GM21528 (cell line): ENCODE measurements around the gene HIPK1.

Source experiments
- ATAC-seq: cut with Tn5 transposase; IDR thresholded peaks from one replicate; pipeline ENCODE4 v1.9.1; 2021; ENCODE audit warnings: mild to moderate bottlenecking, moderate library complexity; ENCODE audit not compliant: unreplicated experiment, low FRiP score

HIPK1 gene

GRCh38 chr1:113928941-113929749 lies at the start of gene HIPK1:
TSS of gene HIPK1 (plus strand) at chr1:113929324.
- peak; percentile 74 for ATAC-seq

- no peak for ATAC-seq
Measured at GRCh38 chr1:113879739-113880038, 49.4 kb upstream of the HIPK1 start.

GRCh38 chr1:113881661-113882060 lies 47.5 kb upstream of the HIPK1 start:
- no peak for ATAC-seq

GRCh38 chr1:113886417-113887401 lies 42.4 kb upstream of the HIPK1 start:
- no peak for ATAC-seq

GRCh38 chr1:113887402-113888175 lies 41.5 kb upstream of the HIPK1 start, which contains the start of gene BCL2L15:
TSS of gene BCL2L15 (minus strand) at chr1:113887581. CDS start at chr1:113887375, 206 bp downstream.
- ATAC-seq, result no peak

- ATAC-seq, result no peak
Measured at GRCh38 chr1:113890816-113891215, 38.3 kb upstream of the HIPK1 start.

GRCh38 chr1:113891631-113892220 lies 37.4 kb upstream of the HIPK1 start:
- no peak for ATAC-seq

GRCh38 chr1:113893267-113893666 lies 35.9 kb upstream of the HIPK1 start:
- no peak for ATAC-seq

GRCh38 chr1:113895098-113895497 lies 34.0 kb upstream of the HIPK1 start:
- ATAC-seq, result no peak

DNA sequence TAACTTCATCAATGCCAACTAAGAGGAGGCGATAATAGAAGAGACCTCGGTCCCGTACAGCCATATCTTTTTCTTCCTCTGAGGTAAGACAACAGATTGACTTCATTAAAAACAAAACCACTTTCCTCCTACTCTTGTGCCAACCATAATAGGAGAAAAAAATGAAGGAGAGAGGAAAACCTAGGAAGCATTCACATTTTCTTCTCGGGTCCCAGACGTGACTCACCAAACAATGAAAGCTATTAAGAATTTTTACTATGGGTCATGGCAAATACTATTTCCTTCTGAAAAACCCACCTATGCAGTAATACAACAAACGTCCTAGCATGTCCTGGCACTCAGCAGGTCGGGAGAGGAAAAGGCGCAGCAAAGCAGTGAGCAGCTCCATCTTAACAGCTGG lies 33.2 kb upstream of the HIPK1 start:
- no peak for ATAC-seq

GRCh38 chr1:113898241-113898814 lies 30.8 kb upstream of the HIPK1 start:
- ATAC-seq, result no peak

DNA sequence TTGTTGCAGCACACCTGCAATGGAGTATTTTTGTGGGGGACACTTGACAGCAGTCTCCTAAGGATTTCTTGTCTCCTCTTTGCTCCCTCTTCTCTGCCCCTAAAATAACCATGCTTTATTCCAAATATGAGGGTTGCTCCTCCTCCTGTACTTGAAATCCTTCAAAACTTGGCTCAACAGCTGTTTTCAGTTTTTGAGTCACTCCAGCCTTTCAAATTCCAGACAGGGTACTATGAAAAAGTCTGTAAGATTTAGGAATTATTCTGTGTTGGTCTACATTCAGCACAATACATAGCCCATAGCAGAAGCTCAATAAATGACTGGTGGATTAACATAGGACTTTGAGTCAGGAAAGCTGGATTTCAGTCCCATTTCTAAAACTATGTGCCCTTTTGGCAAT lies 30.0 kb upstream of the HIPK1 start:
- no peak for ATAC-seq

DNA sequence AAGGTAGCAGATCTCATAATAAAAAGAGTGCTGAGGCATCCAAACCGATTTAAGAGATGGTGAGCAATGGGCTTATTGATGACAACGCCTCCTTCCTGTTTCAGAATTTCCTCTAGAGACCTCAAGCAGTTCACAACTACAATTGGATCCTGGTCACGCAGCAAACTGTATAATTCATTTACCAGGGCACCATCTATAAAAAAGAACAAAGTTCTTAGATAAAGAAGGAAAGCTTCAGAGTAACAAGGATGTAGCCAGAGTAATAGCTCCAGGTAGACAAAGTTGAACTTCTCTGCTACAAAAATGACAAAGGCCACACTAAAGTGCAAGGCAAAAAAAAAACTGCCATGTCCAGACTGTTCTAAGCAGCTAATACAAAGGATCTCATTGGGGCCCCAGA lies 27.9 kb upstream of the HIPK1 start:
- ATAC-seq, result no peak

- no peak for ATAC-seq
Measured at GRCh38 chr1:113903501-113904292, 25.4 kb upstream of the HIPK1 start.

DNA sequence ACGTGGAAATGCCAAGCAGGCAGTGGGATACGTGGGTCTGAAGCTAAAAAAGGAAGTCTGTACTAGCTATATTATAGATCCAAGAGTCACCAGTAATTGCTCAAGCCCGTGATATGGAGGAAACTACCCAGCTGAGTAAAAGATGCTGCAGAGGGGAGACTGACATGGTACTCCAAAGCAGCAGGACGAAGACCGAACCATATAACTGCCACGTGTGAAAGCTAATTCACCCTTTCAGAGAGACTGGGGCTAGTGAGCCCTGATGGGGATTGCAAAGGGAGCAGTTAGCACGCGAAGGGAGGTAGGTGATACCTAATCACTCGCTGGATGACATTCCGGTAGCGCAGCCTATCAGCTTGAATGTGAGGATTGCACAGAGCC lies 24.8 kb upstream of the HIPK1 start:
- peak; percentile 41 for ATAC-seq

- peak; percentile 88 for ATAC-seq
Measured at GRCh38 chr1:113904674-113905434, 24.3 kb upstream of the HIPK1 start, which contains the start of the genes AP4B1 and DCLRE1B. TSS of gene AP4B1 (minus strand) at chr1:113904799. CDS start at chr1:113904717, 82 bp downstream. TSS of gene DCLRE1B (plus strand) at chr1:113905326. CDS start at chr1:113905587, 261 bp downstream.

DNA sequence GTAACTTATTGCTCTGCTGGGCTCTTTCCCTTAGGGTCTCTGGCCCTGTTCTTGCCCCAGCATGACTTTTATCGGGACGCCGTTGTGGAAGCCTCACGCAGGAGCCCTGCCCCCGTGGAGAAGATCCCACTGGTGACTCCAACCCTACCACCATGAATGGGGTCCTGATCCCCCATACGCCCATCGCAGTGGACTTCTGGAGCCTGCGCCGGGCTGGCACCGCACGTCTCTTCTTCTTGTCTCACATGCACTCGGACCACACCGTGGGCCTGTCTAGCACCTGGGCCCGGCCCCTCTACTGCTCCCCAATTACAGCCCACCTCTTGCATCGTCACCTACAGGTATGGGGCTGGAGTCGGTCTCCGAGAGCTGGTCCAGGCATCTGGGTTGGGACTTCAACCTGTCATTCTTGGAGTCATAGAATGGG lies 23.7 kb upstream of the HIPK1 start:
- peak; percentile 5 for ATAC-seq

DNA sequence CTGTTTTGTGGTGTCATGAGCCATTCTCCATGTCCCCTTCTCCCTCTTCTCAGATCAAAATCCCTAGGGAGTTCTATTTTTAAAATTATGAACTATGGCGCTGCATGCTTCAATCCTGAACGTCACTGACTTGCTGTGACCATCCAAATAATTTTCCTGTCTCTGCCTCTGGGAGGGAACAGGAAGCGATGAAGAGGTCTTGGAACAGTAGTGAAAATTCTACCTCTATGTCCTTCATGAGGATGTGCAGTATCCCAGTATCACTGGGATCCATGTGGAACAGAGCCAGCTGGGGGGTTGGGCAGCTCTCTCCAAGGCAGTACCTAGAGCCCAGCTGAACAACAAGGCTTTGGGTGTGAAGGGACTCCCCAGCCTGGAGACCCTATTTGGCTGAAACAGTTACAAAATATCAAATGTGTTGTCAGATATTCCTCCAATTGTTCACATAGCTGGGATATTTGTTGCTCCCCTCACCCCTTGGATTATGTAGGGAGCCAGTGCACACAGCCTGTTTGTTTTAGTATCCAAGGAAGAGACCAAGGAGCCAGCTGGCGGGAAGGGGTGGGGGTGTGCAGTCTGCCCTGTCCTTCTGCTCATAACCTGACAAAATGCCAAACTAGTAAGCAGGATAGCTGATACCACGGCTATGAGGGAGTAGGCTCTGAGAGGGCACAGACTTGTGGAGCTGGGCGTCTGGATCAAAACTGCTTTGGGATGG lies 16.4 kb upstream of the HIPK1 start:
- ATAC-seq, result no peak
